M059J (cell line): ENCODE measurements around the gene RIMBP3B. TPM values are rescaled to one million over a fixed set of nuclear protein-coding genes. Genes with fewer than 3 reads are reported as not detected.
"Not testable (repeated sequence)": the region's sequence is repeated elsewhere in the genome, so short reads cannot be mapped to it uniquely, and the experiment has no call there.

Experiments used
- DNase-seq: peaks from one replicate; pipeline ENCODE4 v3.0.0-alpha.2; 2012; ENCODE audit warnings: low read depth
- total RNA-seq: library from RNA; depleted of rRNA; stranded (reverse); fragments of >200 nt; shearing (Covaris generic); gene quantifications from 2 replicates; pipeline ENCODE4 v1.2.3, GENCODE V29; 2014; rRNA removed

The RIMBP3B gene
- total RNA-seq, 1 experiment from 2014 or later = 0.57 TPM

DNA sequence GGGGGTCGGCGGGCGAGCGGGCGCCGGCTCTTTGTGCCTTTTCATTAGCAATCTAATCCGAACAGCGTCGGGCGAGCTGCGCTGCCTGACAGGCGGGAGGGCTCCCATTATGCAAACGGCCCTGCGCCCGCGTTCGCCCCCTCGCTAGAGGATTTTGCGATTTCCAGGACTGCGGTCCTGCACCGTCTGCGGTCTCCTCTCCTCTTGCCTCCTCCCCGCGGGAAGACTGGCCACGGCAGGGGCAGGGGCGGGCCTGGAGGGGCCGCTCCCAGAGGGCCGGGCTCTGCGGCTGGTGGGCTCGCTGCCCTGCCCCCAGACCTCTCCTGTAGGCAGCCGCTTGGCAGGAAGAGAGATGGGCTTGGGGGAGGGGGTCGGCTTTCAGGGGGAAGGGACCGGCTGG is 34.3 kb downstream of the RIMBP3B start:
- not testable (repeated sequence) for DNase-seq

DNA sequence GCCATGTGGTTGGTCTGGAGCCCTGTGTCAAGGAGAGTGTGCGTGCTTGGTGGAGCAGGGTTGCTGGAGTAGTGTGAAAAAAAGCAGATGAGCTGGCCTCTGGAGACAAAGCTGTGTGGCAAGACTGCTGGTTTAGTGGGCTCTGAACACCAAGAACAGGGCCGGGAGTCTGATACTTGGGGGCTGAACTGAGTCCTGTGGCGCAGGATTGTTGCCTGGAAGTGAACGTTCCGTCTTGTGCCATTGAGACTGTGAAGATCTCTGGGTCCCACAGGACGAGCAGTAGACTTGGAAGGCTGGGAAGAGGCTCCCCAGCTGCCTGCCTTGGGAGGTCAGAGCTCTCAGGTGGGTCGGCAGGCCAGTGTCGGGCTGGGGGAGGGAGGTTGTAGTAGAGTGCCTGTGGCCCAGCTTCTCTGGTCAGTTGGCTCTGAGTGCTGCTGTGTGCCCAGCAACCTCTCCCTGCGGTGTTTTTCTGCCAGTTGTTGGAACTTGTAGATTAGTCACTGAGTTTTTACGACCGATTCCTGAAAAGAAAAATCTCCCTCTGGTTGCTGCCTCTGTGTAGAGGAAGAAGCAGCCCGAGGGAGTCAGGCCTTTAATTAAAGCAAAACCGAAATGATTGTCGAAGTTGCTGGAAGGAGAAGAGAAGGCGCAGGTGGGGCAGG is 35.6 kb downstream of the RIMBP3B start:
- DNase-seq = not testable (repeated sequence)

DNA sequence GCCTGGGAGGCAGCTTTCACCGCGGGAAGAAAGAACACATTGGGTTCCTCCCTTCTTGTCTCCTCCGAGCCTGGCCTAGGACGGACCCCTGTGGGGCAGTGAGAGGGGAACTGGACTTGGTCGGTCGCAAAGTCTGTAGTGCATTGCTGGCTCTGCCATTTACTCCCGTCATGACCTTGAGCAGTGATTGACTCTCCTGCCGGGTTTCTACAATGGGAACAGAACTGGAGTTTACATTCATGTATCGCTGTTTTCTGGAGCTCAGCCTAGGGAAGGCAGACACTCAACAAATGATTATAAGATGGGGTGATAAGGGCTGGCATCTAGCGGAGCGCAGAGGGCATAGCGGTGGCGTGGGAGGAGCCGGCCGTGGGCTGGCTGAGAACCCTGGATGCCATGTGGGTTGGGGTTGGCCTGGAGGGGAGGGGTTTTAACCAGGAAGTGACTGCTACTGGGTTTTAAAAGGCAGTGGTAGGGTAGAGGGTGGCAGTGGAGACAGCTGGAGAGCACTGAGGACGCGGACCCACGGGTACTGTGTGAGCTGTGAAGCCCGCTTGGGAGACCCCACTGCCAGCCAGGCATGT is 36.7 kb downstream of the RIMBP3B start:
- DNase-seq = not testable (repeated sequence)

DNA sequence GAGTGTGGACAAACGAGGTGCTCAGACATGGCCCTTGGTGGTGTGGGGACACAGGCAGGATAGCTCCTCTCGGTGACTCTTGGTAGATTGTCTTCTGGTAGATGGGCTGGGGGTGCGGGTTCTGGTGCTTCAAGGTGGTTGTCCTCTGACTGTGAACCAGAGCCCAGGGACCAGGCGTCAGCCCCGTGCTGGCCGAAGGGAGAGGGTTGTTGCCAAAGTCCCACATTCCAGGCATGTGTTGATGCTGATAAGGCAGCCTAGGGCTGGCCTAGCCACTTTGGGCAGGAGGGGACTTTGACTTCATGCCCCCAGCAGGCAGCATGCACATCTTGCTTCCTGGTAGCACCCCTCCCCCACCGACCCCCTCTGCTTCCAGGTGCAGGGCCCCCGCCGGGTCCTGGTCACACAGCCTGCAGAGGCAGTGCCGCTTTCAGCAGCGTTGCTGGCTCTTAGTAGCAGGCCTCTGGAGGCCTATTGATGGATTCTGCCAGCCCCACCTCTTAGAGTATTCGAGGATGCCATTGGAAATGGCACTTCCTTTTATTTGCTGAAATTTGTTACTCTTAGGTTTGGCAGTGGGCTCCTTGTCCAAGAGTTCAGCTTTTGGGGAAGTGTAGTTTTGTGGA is 40.6 kb downstream of the RIMBP3B start:
- DNase-seq = not testable (repeated sequence)

DNA sequence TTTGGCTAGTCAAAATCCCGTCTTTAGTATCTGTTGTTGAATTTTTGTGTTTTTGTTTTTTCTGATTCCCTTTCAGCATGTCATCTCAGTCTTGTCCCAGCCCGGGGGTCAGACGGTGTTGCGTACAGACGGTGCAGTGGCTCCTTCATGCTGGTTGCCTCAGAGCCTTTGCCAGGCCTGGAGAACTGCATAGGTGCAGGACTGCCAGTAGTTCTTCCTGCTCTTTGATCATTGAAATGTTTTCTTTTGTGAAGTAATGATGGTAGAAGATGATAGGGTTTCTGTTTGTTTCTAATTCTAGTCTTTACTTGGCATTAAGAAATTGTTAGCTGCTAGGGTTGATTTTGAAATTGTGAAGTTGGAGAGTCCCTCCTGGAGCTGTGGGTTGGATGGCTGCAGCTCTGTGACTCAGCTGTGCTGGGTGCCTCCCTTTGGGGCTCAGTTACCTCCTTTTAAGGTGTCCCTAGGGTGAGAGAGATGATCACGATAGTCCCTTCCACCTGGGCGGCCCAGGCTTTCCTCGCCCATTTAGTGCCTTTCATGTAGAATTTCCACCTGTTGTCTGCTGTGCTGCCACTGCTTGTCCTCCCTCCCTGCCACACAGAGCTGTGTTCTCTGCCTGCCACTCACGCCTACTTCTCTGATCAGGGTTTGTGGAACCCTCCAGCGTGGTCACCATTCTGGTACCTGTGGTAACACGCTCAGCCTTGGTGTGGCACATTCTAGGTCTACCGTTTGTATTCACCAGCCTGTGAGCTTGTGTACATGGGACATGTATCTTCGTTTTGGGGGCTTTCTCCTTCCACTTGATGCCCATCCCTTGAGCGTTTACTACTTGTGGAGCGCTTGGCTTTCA is 51.1 kb downstream of the RIMBP3B start:
- not testable (repeated sequence) for DNase-seq

DNA sequence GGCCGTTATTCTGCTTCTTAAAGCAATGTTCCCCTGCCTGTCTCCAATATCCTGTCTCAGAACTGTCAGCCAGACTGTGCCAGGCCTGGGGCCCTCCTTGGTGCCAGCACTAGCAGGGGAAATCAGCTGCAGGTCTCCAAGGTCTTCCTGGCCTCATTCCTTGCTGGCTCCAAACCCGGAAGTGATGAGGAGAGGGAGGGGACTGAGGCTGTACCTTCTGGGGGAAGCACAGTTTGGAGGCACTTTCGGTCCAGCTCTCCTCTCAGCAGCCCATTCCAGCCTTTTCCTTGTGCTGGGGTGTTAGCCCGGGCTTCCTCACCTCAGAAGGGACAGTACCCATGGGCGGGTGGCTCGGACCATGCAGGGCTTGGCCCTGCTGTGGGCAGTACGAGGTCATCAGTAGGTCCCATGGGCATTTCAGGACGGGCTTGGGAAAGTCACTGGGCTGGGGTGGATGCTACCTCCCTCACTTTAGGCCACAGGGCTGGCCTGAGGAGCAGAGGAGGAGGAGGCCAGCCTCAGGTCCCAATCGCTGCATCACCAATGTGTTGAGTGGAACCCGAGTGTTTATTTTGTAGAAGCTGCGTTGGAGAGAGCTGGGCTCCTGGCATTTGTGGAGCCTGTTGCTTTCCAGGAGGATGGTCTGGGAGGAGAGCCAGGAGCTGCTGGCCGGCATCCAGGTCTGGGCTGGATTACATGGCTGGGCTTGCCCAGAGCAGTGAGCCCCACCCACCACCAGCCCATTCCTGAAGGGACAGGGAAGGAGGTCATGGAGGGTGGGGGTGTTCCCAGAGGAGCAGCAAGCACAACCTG is 52.7 kb downstream of the RIMBP3B start:
- not testable (repeated sequence) for DNase-seq

DNA sequence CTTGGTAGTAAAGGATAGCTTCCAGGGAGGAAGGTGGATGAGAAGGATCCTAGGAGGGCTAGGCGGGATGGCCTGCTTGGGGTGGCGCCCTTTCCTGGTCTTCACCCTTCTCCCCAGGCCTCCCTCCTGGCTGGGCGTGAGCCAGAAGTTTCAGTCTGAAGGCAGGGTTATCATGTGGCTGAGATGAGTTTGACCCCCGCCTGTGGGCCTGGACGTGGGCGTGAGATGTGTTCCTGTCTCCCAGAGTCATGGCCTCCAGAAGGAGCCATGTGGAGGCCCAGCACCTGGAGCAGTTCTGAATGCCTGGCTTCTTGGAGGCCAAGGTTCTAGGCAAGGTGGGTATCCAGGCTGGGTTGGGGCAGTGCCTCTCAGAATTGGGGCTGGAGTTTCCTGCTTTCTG is 54.5 kb downstream of the RIMBP3B start:
- DNase-seq = not testable (repeated sequence)

Other genes with a start within 250 kb of the RIMBP3B start
- 0.42 and 0.69 TPM in 2 replicates for gene HIC2, start 33.6 kb downstream of the RIMBP3B start, total RNA-seq
- not detected in 2 replicates for gene TMEM191C, start 83.6 kb downstream of the RIMBP3B start, total RNA-seq
- 0.17 and 1.2 TPM in 2 replicates for gene RIMBP3C, start 167.7 kb downstream of the RIMBP3B start, total RNA-seq
- 86.0 and 94.3 TPM in 2 replicates for gene UBE2L3, start 184.0 kb downstream of the RIMBP3B start, total RNA-seq
- gene YDJC, start 246.3 kb downstream of the RIMBP3B start, total RNA-seq = 28.4 and 57.4 TPM in 2 replicates
- 0.05 TPM in 2 replicates for gene CCDC116, start 249.0 kb downstream of the RIMBP3B start, total RNA-seq